ENCODE results near the gene CA5A.
"Not testable (repeated sequence)": the region's sequence is repeated elsewhere in the genome, so short reads cannot be mapped to it uniquely, and the experiment has no call there.

CA5A gene

DNA sequence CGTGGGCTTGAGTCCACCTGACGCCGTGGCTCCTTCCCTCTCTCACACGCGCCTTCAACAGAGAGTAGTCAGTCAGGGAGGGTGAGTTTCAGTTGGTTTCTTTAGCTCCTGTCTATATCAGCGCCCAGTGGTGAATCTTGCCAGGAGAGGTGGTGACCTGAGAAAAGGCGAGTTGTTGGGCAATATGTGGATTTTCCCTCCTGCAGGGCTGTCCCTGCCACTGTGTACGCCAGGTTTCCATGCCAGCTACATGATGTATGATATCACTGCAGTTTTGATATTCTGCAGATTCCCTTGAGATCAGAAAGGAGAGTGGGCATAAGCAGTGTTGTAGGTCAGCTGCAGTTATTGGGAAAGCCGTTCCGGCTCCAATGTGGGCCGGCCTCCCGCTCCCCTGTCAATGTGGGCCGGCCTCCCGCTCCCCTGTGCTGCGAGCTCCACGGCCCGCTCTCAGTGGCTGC, 46.3 kb upstream of the CA5A start:
- Histone ChIP-seq H3K27ac (ENCODE audit: insufficient read depth in 1 of 2, low read depth in 1 of 2, low read length in 2 of 2, poor library complexity in 1 of 2, severe bottlenecking in 2 of 2) (no peak overlapping the region), H3K36me3 (ENCODE audit: control insufficient read depth in 4 of 4, insufficient read depth in 4 of 4, low read length in 3 of 4) (peaks cover 2 to 39% (median 21%) of the 10 kb centered on the region in 4 experiments), H3K9me3 (ENCODE audit: control extremely low read depth in 1 of 5, control insufficient read depth in 4 of 5, insufficient read depth in 2 of 5, low read depth in 1 of 5, low read length in 4 of 5) (no peaks in the 10 kb centered on the region), H3K4me3 (ENCODE audit: control insufficient read depth in 1 of 7, extremely low read depth in 1 of 7, insufficient read depth in 4 of 7, low read depth in 2 of 7, low read length in 6 of 7) (no peak overlapping the region), H3K27me3 (replicated peaks in 2 of 5; ENCODE audit: control insufficient read depth in 4 of 5, insufficient read depth in 5 of 5, low read length in 4 of 5) (no peaks in the 10 kb centered on the region), H3K4me1 (ENCODE audit: control extremely low read depth in 1 of 4, control insufficient read depth in 4 of 4, insufficient read depth in 4 of 4, low read length in 3 of 4) (no peaks in the 10 kb centered on the region)
- WGBS (ENCODE audit: insufficient coverage): 97% methylated on average over 10 of the region's 17 CpGs
- CTCF ChIA-PET: interaction anchor here (1.1 kb wide), 1 partner anchor 23 kb away, joined by 3 read pairs; no protein-coding TSS in a partner anchor
- POLR2A ChIA-PET: no interaction called here
- DNase-seq: no peak

DNA sequence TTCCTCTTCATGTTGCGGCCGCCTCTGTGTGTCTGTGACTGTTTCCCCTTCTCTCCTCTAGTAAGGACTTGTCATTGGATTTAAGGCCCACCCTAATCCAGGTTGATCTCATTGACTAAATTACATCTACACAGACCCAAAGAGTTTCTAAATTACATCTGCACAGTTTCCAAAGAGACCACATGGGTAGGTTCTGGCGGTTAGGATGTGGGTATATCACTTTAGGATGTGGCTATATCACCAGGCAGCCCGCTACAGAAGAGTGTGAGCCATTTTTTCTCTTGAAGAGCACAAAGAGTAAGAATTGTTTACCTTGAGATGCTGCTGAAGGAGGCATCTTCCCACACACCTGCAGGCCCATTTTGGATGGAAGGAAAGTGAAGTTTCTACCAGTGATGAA, 45.0 kb upstream of the CA5A start:
- H3K27ac ChIP-seq (ENCODE audit: insufficient read depth in 1 of 2, low read depth in 1 of 2, low read length in 2 of 2, poor library complexity in 1 of 2, severe bottlenecking in 2 of 2); H3K4me1 ChIP-seq (ENCODE audit: control extremely low read depth in 1 of 4, control insufficient read depth in 4 of 4, insufficient read depth in 4 of 4, low read length in 3 of 4); H3K9me3 ChIP-seq (ENCODE audit: control extremely low read depth in 1 of 5, control insufficient read depth in 4 of 5, insufficient read depth in 2 of 5, low read depth in 1 of 5, low read length in 4 of 5); H3K4me3 ChIP-seq (ENCODE audit: control insufficient read depth in 1 of 7, extremely low read depth in 1 of 7, insufficient read depth in 4 of 7, low read depth in 2 of 7, low read length in 6 of 7); POLR2A ChIA-PET; H3K27me3 ChIP-seq (replicated peaks in 2 of 5; ENCODE audit: control insufficient read depth in 4 of 5, insufficient read depth in 5 of 5, low read length in 4 of 5); DNase-seq: not testable (repeated sequence)
- CTCF ChIA-PET: interaction anchor here (1.2 kb wide), 1 partner anchor 22 kb away, joined by 3 read pairs; no protein-coding TSS in a partner anchor
- WGBS (ENCODE audit: insufficient coverage): 100% methylated on average over 3 of the region's 4 CpGs
- peaks cover 2 to 39% (median 22%) of the 10 kb centered on the region in 4 experiments for H3K36me3 ChIP-seq (ENCODE audit: control insufficient read depth in 4 of 4, insufficient read depth in 4 of 4, low read length in 3 of 4)

DNA sequence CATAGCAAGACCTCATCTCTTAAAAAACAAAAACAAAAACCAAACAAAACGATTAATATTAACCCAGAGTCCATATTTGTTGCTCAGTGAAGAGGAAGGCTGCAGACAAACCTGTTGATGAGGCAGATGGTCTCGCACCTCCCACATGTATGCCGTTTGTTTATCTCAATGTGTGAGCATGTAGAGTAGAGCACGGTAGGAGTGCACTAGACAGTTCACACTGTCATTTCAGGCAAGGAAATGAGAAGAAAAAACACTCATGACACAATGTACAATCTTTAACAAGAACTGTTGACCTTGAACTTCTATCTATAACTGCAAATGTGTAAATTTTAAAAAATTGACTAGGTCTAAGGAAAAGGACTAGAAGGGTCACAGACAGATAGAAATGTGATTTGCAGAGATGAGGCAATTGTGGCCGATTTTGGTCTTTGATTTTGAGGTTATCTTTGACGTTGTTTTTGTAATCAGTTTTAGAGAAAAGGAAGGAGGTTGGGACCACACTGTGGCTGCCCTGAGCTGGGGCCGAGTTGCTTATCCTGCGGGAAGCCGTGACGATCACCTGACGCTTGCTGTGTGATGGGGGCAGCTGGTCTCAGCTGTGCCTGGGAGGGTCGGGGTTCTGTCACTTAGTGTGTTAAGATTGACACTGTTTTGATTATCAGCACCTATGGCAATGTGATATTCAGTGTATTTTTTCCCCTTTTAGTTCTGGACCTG, 43.7 kb upstream of the CA5A start:
- 60% methylated on average over 3 of the region's 12 CpGs for WGBS (ENCODE audit: insufficient coverage)
- H3K4me1 ChIP-seq (ENCODE audit: control extremely low read depth in 1 of 4, control insufficient read depth in 4 of 4, insufficient read depth in 4 of 4, low read length in 3 of 4); CTCF ChIA-PET; H3K27me3 ChIP-seq (replicated peaks in 2 of 5; ENCODE audit: control insufficient read depth in 4 of 5, insufficient read depth in 5 of 5, low read length in 4 of 5); POLR2A ChIA-PET; H3K4me3 ChIP-seq (ENCODE audit: control insufficient read depth in 1 of 7, extremely low read depth in 1 of 7, insufficient read depth in 4 of 7, low read depth in 2 of 7, low read length in 6 of 7); DNase-seq; H3K27ac ChIP-seq (ENCODE audit: insufficient read depth in 1 of 2, low read depth in 1 of 2, low read length in 2 of 2, poor library complexity in 1 of 2, severe bottlenecking in 2 of 2); H3K9me3 ChIP-seq (ENCODE audit: control extremely low read depth in 1 of 5, control insufficient read depth in 4 of 5, insufficient read depth in 2 of 5, low read depth in 1 of 5, low read length in 4 of 5): not testable (repeated sequence)
- peaks cover 2 to 39% (median 24%) of the 10 kb centered on the region in 4 experiments for H3K36me3 ChIP-seq (ENCODE audit: control insufficient read depth in 4 of 4, insufficient read depth in 4 of 4, low read length in 3 of 4)

DNA sequence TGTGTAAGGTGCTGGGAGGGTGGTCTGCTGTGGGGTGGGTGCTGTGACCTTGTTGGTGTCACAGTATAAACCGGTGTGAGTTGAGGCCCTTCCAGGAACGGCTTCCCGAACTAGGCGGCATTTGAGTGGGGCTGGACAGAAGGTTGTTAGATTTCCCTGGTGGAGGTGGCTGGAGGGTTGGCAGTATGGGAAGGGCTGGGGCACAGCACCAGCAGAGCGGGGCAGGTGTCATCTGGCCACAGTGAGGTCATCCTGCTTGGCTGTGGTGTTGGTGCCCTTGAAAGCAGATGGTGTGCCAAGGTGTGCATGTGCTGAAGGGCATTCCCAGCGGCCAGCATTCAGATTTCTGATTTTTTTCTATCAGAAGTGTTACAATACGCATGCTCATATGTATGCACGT, 43.0 kb upstream of the CA5A start:
- no peaks in the 10 kb centered on the region for H3K9me3 ChIP-seq (ENCODE audit: control extremely low read depth in 1 of 5, control insufficient read depth in 4 of 5, insufficient read depth in 2 of 5, low read depth in 1 of 5, low read length in 4 of 5)
- H3K36me3 ChIP-seq (ENCODE audit: control insufficient read depth in 4 of 4, insufficient read depth in 4 of 4, low read length in 3 of 4): peaks cover 2 to 32% (median 19%) of the 10 kb centered on the region in 4 experiments
- POLR2A ChIA-PET: no interaction called here
- 100% methylated on average over 1 of the region's 8 CpGs for WGBS (ENCODE audit: insufficient coverage)
- no peak for DNase-seq
- peaks cover 0 to 7% (median 2%) of the 10 kb centered on the region in 4 experiments for H3K4me1 ChIP-seq (ENCODE audit: control extremely low read depth in 1 of 4, control insufficient read depth in 4 of 4, insufficient read depth in 4 of 4, low read length in 3 of 4)
- no peak overlapping the region for H3K4me3 ChIP-seq (ENCODE audit: control insufficient read depth in 1 of 7, extremely low read depth in 1 of 7, insufficient read depth in 4 of 7, low read depth in 2 of 7, low read length in 6 of 7)
- no peak overlapping the region for H3K27ac ChIP-seq (ENCODE audit: insufficient read depth in 1 of 2, low read depth in 1 of 2, low read length in 2 of 2, poor library complexity in 1 of 2, severe bottlenecking in 2 of 2)
- CTCF ChIA-PET: no interaction called here
- H3K27me3 ChIP-seq (replicated peaks in 2 of 5; ENCODE audit: control insufficient read depth in 4 of 5, insufficient read depth in 5 of 5, low read length in 4 of 5): no peaks in the 10 kb centered on the region

DNA sequence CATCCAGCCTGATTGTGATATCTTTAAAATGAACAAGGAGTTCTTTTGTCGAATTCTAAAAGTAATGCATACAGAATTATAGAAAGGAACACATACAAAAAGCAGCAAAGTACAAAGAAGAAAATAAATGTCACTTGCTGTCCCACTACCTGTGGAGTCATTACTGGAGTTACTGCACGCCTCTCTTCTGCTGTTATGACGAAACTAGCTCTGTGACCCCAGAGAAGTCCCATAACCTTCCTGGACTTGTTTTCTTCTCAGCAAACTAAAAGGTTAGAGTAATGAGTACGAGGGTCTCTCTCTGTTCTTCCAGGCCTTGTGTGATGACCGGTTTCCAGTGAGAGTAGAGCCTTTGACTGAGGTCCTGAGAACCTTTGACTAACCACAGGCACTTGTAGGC, 41.8 kb upstream of the CA5A start:
- peaks cover 2 to 29% (median 19%) of the 10 kb centered on the region in 4 experiments for H3K36me3 ChIP-seq (ENCODE audit: control insufficient read depth in 4 of 4, insufficient read depth in 4 of 4, low read length in 3 of 4)
- no peak for DNase-seq
- no peak overlapping the region for H3K27ac ChIP-seq (ENCODE audit: insufficient read depth in 1 of 2, low read depth in 1 of 2, low read length in 2 of 2, poor library complexity in 1 of 2, severe bottlenecking in 2 of 2)
- H3K9me3 ChIP-seq (ENCODE audit: control extremely low read depth in 1 of 5, control insufficient read depth in 4 of 5, insufficient read depth in 2 of 5, low read depth in 1 of 5, low read length in 4 of 5): no peaks in the 10 kb centered on the region
- CTCF ChIA-PET: interaction anchor here (0.8 kb wide), 1 partner anchor 17 kb away, joined by 4 read pairs; no protein-coding TSS in a partner anchor
- POLR2A ChIA-PET: no interaction called here
- peaks cover 3 to 19% (median 9%) of the 10 kb centered on the region in 4 experiments for H3K4me1 ChIP-seq (ENCODE audit: control extremely low read depth in 1 of 4, control insufficient read depth in 4 of 4, insufficient read depth in 4 of 4, low read length in 3 of 4)
- H3K4me3 ChIP-seq (ENCODE audit: control insufficient read depth in 1 of 7, extremely low read depth in 1 of 7, insufficient read depth in 4 of 7, low read depth in 2 of 7, low read length in 6 of 7): no peak overlapping the region
- H3K27me3 ChIP-seq (replicated peaks in 2 of 5; ENCODE audit: control insufficient read depth in 4 of 5, insufficient read depth in 5 of 5, low read length in 4 of 5): no peaks in the 10 kb centered on the region
- WGBS (ENCODE audit: insufficient coverage): 98% methylated on average over 4 of the region's 5 CpGs

DNA sequence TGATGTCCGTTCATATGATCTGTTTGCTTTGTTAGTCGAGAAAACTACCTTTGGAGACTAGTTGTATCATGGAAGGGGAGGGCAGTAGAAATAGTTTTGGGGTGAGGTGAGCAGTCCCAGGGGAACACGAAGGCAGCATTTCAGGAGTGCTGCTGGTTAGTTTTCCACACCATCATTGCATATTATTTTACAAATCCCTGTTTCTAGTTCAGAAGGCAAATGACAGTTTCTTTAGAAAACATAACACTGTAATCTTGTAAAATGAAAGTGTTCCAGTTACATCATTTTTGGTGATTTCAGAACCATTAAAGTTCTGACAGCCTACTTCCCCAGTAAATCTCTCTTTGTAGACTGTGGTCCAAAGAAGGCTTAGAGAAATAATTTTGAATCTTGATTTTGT, 40.3 kb upstream of the CA5A start:
- ChIA-PET CTCF (no interaction called here), POLR2A (no interaction called here)
- WGBS (ENCODE audit: insufficient coverage): 100% methylated on average over 2 of the region's 3 CpGs
- H3K36me3 ChIP-seq (ENCODE audit: control insufficient read depth in 4 of 4, insufficient read depth in 4 of 4, low read length in 3 of 4): peaks cover 2 to 22% (median 12%) of the 10 kb centered on the region in 4 experiments
- H3K4me1 ChIP-seq (ENCODE audit: control extremely low read depth in 1 of 4, control insufficient read depth in 4 of 4, insufficient read depth in 4 of 4, low read length in 3 of 4): peaks cover 3 to 19% (median 9%) of the 10 kb centered on the region in 4 experiments
- no peak overlapping the region for H3K4me3 ChIP-seq (ENCODE audit: control insufficient read depth in 1 of 7, extremely low read depth in 1 of 7, insufficient read depth in 4 of 7, low read depth in 2 of 7, low read length in 6 of 7)
- H3K27me3 ChIP-seq (replicated peaks in 2 of 5; ENCODE audit: control insufficient read depth in 4 of 5, insufficient read depth in 5 of 5, low read length in 4 of 5): no peaks in the 10 kb centered on the region
- DNase-seq: no peak
- no peak overlapping the region for H3K27ac ChIP-seq (ENCODE audit: insufficient read depth in 1 of 2, low read depth in 1 of 2, low read length in 2 of 2, poor library complexity in 1 of 2, severe bottlenecking in 2 of 2)
- H3K9me3 ChIP-seq (ENCODE audit: control extremely low read depth in 1 of 5, control insufficient read depth in 4 of 5, insufficient read depth in 2 of 5, low read depth in 1 of 5, low read length in 4 of 5): peaks cover 0 to 9% (median 3%) of the 10 kb centered on the region in 5 experiments

DNA sequence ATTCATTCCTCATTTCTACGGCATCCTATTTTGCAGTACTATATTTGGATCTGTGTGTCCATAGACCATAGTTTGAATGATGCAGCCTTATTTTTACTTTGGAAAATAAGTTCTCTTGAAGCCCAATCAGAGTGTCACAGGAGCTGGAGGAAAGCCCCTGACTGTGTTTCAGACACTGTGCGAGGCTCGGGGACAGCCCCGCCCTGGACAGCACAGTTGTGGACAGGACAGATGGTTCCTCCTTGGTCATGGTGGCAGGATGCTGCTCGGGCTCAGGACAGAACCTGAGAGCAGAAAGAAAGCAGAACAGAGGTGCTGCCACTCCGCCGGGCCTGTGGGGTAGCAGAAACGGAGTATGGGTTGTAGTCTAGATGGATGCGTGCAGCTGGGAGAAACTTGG, 37.8 kb upstream of the CA5A start:
- CTCF ChIA-PET: no interaction called here
- WGBS (ENCODE audit: insufficient coverage): 85% methylated on average over 7 of the region's 9 CpGs
- H3K4me1 ChIP-seq (ENCODE audit: control extremely low read depth in 1 of 4, control insufficient read depth in 4 of 4, insufficient read depth in 4 of 4, low read length in 3 of 4): peaks cover 3 to 19% (median 9%) of the 10 kb centered on the region in 4 experiments
- peak in 2 of 3 donors; percentile 67 to 73 for DNase-seq
- POLR2A ChIA-PET: interaction anchor here (0.6 kb wide), 1 partner anchor 97 kb away, joined by 3 read pairs; no protein-coding TSS in a partner anchor
- H3K27ac ChIP-seq (ENCODE audit: insufficient read depth in 1 of 2, low read depth in 1 of 2, low read length in 2 of 2, poor library complexity in 1 of 2, severe bottlenecking in 2 of 2): no peak overlapping the region
- H3K9me3 ChIP-seq (ENCODE audit: control extremely low read depth in 1 of 5, control insufficient read depth in 4 of 5, insufficient read depth in 2 of 5, low read depth in 1 of 5, low read length in 4 of 5): peaks cover 0 to 17% (median 9%) of the 10 kb centered on the region in 5 experiments
- H3K36me3 ChIP-seq (ENCODE audit: control insufficient read depth in 4 of 4, insufficient read depth in 4 of 4, low read length in 3 of 4): peaks cover 4 to 23% (median 13%) of the 10 kb centered on the region in 4 experiments
- H3K4me3 ChIP-seq (ENCODE audit: control insufficient read depth in 1 of 7, extremely low read depth in 1 of 7, insufficient read depth in 4 of 7, low read depth in 2 of 7, low read length in 6 of 7): no peak overlapping the region
- H3K27me3 ChIP-seq (replicated peaks in 2 of 5; ENCODE audit: control insufficient read depth in 4 of 5, insufficient read depth in 5 of 5, low read length in 4 of 5): no peaks in the 10 kb centered on the region
